Thoracic aorta (tissue), 2 donors: ENCODE measurements around the gene S100B. TPM values are rescaled to one million over a fixed set of nuclear protein-coding genes. Genes with fewer than 3 reads are reported as not detected.

Experiments
- ATAC-seq: fragments of 150-250 bp; one replicate; pipeline ENCODE4 v1.8.0; 2017; ENCODE audit warnings: low read depth; ENCODE audit not compliant: insufficient number of reproducible peaks, low FRiP score
- DNase-seq: peaks from one replicate; pipeline ENCODE4 v3.0.0-alpha.2; 2020; ENCODE audit warnings: low spot score
- H3K27ac ChIP-seq, 2 donors: fragments of 200-600 bp; sonication (generic); 1 replicate in 1 of 2; 2 replicates in 1 of 2; pipeline ENCODE4 v1.5.1; 2016; ENCODE audit warnings: mild to moderate bottlenecking in 2 of 2, moderate library complexity in 2 of 2
- H3K27me3 ChIP-seq: fragments of 200-600 bp; sonication (generic); replicated peaks from 2 replicates; pipeline ENCODE4 v1.6.0; 2016; ENCODE audit warnings: mild to moderate bottlenecking; ENCODE audit not compliant: insufficient read depth
- H3K36me3 ChIP-seq: fragments of 200-600 bp; sonication (generic); one replicate; pipeline ENCODE4 v1.5.1; 2016
- H3K4me1 ChIP-seq, 2 donors: fragments of 200-600 bp; sonication (generic); 1 replicate in 1 of 2; 2 replicates in 1 of 2; pipeline versions ENCODE4 v1.5.1 to v1.6.0; 2016; ENCODE audit warnings: low read depth in 2 of 2, mild to moderate bottlenecking in 1 of 2; ENCODE audit not compliant: control insufficient read depth in 1 of 2
- H3K4me3 ChIP-seq: fragments of 200-600 bp; sonication (generic); 2 replicates; pipeline ENCODE4 v1.5.1; 2016; ENCODE audit warnings: mild to moderate bottlenecking
- H3K9me3 ChIP-seq: fragments of 200-600 bp; sonication (generic); 2 replicates; pipeline ENCODE4 v1.5.1; 2016
- CTCF ChIP-seq: fragments of 200-600 bp; sonication (generic); IDR thresholded peaks from one replicate; pipeline ENCODE4 v1.5.1; 2019; ENCODE audit warnings: antibody characterized with exemption
- total RNA-seq, 2 donors: library from RNA; depleted of rRNA; stranded (reverse); fragments of >200 nt; gene quantifications; one replicate each; pipeline versions ENCODE4 v1.1.0 to v1.2.3, GENCODE V29; 2016

S100B gene
- total RNA-seq, 2 donors from 2014 or later = 4.7 to 8.4 TPM

- H3K27ac ChIP-seq = no peak overlapping the region
- H3K4me3 ChIP-seq = peak overlapping the region; percentile 72
- H3K4me1 ChIP-seq = peaks cover 35 to 60% of the 10 kb centered on the region in 2 donors
- peaks cover 7% of the 10 kb centered on the region for H3K36me3 ChIP-seq
- no peak for TF ChIP-seq CTCF
- DNase-seq = no peak
- H3K27me3 ChIP-seq = no peaks in the 10 kb centered on the region
- H3K9me3 ChIP-seq = no peaks in the 10 kb centered on the region
- ATAC-seq = no peak
Measured at GRCh38 chr21:46637952-46638746, 33.3 kb upstream of the S100B start.

GRCh38 chr21:46636550-46637285, 31.8 kb upstream of the S100B start:
- no peak for ATAC-seq
- peaks cover 7% of the 10 kb centered on the region for H3K36me3 ChIP-seq
- no peak for TF ChIP-seq CTCF
- peak overlapping the region; percentile 72 for H3K4me3 ChIP-seq
- no peaks in the 10 kb centered on the region for H3K9me3 ChIP-seq
- no peak for DNase-seq
- H3K4me1 ChIP-seq = peaks cover 35 to 57% of the 10 kb centered on the region in 2 donors
- H3K27me3 ChIP-seq = no peaks in the 10 kb centered on the region
- peak overlapping the region in 1 of 2 donors; percentile 99 for H3K27ac ChIP-seq

GRCh38 chr21:46636181-46636512, 31.3 kb upstream of the S100B start:
- Histone ChIP-seq H3K36me3 (peaks cover 2% of the 10 kb centered on the region), H3K27me3 (no peaks in the 10 kb centered on the region), H3K4me3 (peak overlapping the region; percentile 72), H3K27ac (peak overlapping the region; percentile 98 to 99), H3K9me3 (no peaks in the 10 kb centered on the region), H3K4me1 (peaks cover 35 to 51% of the 10 kb centered on the region in 2 donors)
- no peak for TF ChIP-seq CTCF
- no peak for ATAC-seq
- no peak for DNase-seq

- Histone ChIP-seq H3K9me3 (no peaks in the 10 kb centered on the region), H3K36me3 (no peaks in the 10 kb centered on the region), H3K4me3 (peak within 1 kb of the TSS; percentile 72), H3K4me1 (peaks cover 35 to 46% of the 10 kb centered on the region in 2 donors), H3K27me3 (no peaks in the 10 kb centered on the region), H3K27ac (peak within 1 kb of the TSS; percentile 98 to 99)
- TF ChIP-seq CTCF = no peak
- peak; percentile 71 for DNase-seq
- peak; percentile 93 for ATAC-seq
Measured at GRCh38 chr21:46635324-46636180, 30.7 kb upstream of the S100B start, which contains the start of gene PRMT2. Gene PRMT2, plus strand, starts transcription at chr21:46635674. Its CDS starts 1,278 bp downstream, at chr21:46636952.
